ENCODE measurements around the gene PROC. TPM values are rescaled to one million over a fixed set of nuclear protein-coding genes. Genes with fewer than 3 reads are reported as not detected.
"Not testable (repeated sequence)": the region's sequence is repeated elsewhere in the genome, so short reads cannot be mapped to it uniquely, and the experiment has no call there.

Gene PROC
- total RNA-seq, 1 donor from 2014 or later = not detected

GRCh38 chr2:127449898-127450297 lies 31.7 kb downstream of the PROC start:
- intact Hi-C loops (cut with micrococcal nuclease) = no loop called here
- no peak for DNase-seq
- ATAC-seq = no peak

DNA sequence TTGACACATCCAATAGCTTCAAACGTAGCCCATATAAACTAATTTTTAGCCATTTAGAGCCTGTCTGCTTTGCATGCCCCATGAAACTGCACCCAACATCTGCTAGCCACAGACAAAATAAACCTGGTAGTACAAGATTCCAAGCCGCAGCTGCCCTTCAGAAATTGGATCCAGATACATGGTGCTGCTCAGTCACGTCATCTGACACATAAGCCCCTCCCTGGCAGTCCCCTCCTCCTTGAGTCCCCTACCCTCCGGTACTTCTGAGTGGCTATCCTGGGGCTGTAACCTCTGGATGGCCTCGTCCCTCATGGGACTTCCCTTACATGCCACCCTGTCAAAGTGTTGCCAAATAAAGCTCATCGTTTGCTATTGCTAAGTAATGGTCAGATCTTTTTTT lies 33.8 kb downstream of the PROC start:
- intact Hi-C loops (cut with micrococcal nuclease) = no loop called here
- ATAC-seq = no peak

DNA sequence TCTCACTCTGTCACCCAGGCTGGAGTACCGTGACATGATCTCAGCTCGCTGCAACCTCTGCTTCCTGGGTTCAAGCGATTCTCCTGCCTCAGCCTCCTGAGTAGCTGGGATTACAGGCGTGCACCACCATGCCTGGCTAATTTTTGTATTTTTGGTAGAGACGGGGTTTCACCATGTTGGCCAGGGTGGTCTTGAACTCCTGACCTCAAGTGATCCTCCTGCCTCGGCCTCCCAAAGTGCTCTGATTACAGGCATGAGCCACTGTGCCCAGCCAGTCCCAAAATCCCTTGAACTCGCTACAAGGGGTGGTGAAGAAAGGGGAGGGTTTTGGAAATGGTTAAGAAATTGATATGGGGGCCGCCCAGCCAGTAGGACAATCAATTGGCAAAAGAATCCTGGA lies 34.2 kb downstream of the PROC start:
- intact Hi-C loops (cut with micrococcal nuclease); ATAC-seq; DNase-seq: not testable (repeated sequence)

More for the DNA sequence above, 33.8 kb downstream of the PROC start:
- no peak for DNase-seq

DNA sequence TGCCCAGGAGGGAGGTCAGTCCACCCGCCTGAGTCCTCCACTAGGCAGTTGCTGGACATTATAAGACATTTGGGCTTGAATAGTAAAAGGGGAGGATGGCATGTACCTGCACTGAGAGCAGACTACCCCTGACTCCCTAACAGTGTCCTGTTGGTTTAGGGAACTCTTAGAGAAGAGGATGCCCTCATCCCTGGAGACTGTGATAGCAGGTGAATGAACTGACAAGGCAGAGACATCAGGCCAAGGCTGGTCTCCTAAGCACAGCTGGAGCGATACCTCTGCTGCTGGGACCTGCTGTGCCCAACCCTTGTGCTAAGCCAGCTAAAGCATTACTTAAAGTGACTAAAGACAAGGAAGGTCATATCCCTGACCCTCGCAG lies 34.8 kb downstream of the PROC start:
- ATAC-seq = no peak
- DNase-seq = no peak
- intact Hi-C loops (cut with micrococcal nuclease) = no loop called here

DNA sequence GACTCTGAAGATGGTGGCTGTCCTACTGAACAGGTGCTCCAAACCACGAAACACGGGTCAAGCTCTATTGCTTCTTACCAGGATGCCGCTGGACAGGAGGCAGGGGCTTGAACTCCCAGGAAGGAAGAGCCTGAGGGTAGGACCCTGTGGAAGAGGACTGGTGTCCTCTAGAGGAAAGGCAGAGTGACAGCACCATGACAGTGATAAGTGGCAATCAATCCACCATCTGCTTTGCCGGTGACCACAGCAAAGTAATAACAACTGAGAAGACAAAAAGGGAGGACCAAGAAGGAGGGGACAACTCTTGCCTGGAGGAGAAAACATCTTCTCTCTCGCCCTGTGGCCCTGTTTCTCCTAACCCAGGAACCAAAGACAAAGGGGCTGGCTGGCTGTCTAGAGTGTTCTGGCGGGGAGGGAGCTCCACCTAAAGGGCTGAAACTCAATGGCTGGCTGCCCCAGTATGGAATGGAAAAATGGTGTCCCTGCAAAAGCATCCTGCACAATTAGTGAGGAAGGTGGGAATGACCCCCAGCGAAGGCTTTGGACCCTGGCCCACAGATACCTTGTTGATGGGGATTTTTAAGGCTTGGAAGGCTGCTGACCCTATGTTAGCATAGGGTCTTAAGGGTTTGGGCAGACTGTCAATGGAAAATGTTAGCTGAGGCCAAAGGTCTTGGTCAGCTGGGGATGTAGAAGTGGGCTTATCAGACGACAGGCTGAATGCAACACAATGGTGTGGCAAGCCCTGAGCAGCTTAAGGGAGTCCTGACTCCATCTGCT lies 35.4 kb downstream of the PROC start:
- ATAC-seq (no peak), DNase-seq (no peak)
- intact Hi-C loops (cut with micrococcal nuclease) = no loop called here

- ATAC-seq = no peak
- DNase-seq = no peak
- intact Hi-C loops (cut with micrococcal nuclease) = no loop called here
Measured at GRCh38 chr2:127454595-127455565, 36.7 kb downstream of the PROC start.

GRCh38 chr2:127455566-127456493 lies 37.6 kb downstream of the PROC start:
- DNase-seq (no peak), ATAC-seq (no peak)
- intact Hi-C loops (cut with micrococcal nuclease) = no loop called here

DNA sequence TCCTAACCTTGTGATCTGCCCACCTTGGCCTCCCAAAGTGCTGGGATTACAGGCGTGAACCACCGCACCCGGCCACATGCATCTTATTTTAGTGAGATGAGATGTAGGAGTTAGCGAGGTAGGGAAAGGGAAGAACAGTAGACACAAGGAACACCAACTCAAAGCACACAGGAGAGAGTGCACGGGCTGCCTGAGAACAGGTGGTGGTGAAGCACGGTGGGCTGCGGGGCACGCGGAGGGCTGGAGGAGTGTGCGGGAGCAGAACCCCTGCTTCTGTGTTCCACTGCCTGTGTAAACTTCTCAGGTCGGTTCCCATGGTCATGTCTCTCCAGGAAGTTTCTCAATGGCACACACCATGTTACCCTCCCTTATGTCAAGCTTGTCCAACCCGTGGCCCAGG lies 38.7 kb downstream of the PROC start:
- intact Hi-C loops (cut with micrococcal nuclease) = no loop called here
- DNase-seq (no peak), ATAC-seq (no peak)

- intact Hi-C loops (cut with micrococcal nuclease) = no loop called here
- ATAC-seq (no peak), DNase-seq (no peak)
Measured at GRCh38 chr2:127462461-127462860, 44.2 kb downstream of the PROC start.

DNA sequence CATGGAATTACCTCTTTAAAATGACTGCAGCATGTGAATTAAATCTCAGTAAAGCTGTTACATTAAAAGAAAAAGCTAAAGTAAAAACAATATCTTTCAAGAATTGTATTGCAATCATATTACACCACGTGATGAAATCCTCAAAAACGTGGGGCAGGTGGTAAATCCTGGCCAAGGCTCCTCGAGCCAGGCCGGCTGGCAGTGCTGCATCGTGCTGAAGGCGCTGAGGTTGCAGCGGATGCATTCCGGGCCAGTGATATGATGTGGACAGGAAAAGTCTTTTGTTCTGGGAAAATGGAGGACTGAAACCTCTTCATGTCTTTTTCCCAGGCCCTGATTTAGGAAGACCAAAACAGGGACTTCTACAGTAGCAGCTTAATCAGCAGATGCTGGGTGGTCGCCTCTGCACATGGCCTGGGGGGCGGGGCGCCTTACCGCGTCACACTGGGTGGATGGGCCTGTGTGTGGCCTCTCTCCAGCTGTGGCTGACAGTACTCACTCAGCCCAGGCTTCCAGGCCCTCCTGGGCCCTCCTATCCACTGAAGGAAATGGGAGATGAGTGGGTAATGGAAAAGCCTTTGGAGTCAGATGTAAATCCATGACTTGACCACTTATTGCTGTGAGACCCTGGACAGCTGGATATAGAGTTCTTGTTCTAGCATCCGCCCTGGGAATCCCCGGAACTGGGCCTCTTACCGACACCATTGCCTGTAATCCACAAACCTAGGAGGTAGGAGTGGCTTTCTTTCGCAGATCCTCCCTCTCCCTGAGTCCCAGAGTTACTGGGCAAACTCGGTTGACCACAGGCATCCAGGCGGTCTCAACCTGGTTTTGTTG lies 45.1 kb downstream of the PROC start:
- DNase-seq = no peak
- intact Hi-C loops (cut with micrococcal nuclease) = no loop called here
- no peak for ATAC-seq

DNA sequence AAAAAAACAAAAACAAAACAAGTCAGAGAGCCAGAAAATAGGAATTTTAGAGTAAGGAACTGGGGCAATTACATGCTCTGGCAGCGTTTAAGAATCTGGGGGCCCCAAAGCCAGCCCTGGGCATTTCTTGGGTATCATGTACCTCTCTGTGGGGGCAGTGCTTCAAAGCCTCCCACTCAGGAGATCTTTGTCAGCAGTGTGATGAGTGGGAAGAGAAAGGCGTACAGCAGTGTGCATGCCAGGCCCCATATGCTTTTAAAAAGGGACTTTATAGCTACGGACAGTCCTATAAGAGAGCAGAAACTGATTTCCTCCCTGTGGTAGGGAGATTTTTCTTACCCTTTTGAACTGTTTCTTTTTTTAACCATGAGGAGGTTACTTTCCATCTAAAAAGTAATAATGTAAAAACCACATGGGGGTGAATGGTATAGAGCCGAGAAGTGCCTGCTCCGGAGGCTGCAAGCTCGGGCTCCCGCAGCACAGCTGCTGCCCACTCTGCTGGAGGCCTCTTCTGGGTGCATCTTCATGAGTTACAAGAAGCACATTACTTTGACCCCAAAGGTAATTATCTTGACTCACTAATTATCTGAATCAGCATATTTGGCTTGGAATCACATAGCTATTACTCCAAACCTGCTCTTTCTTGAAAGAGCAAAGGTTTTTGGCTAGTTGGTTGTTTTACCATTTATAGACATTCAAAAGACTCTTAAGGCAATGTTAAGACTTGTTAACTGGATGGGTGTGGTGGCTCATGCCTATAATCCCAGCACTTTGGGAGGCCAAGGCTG lies 46.4 kb downstream of the PROC start:
- DNase-seq (no peak), ATAC-seq (no peak)
- intact Hi-C loops (cut with micrococcal nuclease) = no loop called here

DNA sequence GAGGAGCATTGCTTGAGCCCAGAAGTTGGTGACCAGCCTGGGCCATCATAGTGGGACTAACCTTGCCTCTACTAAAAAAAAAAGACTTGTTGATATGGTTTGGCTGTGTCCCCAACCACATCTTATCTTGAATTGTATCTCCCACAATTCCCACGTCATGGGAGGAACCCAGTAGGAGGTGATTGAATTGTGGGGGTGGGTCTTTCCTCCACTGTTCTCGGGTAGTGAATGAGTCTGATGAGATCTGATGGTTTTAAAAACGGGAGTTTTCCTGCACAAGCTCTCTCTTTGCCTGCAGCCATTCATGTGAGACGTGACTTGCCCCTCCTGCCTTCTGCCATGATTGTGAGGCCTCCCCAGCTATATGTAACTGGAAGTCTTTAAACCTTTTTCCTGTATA lies 47.0 kb downstream of the PROC start:
- DNase-seq (no peak), ATAC-seq (no peak)
- intact Hi-C loops (cut with micrococcal nuclease) = no loop called here

GRCh38 chr2:127469051-127469450 lies 50.8 kb downstream of the PROC start:
- DNase-seq (no peak), ATAC-seq (no peak)
- intact Hi-C loops (cut with micrococcal nuclease) = no loop called here

DNA sequence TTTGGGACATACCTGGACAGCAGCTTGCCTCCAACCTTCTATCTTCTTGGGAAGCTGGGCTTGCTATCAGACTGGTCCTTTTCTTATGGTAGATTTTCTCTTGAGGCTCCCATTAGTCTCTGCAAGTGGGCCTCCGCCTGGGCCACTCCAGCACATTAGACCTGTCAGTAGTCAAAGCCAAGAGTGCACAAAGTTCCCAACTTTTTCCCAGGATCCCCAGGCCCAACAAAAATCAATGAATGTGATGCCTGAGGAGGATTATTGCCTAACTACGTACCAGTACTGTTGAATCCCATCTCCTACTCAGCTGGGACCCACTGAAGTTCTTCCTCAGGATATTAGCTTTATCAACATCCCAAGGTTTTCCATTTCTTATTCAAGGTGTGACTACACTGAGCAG lies 51.7 kb downstream of the PROC start:
- ATAC-seq (no peak), DNase-seq (no peak)
- intact Hi-C loops (cut with micrococcal nuclease) = no loop called here

DNA sequence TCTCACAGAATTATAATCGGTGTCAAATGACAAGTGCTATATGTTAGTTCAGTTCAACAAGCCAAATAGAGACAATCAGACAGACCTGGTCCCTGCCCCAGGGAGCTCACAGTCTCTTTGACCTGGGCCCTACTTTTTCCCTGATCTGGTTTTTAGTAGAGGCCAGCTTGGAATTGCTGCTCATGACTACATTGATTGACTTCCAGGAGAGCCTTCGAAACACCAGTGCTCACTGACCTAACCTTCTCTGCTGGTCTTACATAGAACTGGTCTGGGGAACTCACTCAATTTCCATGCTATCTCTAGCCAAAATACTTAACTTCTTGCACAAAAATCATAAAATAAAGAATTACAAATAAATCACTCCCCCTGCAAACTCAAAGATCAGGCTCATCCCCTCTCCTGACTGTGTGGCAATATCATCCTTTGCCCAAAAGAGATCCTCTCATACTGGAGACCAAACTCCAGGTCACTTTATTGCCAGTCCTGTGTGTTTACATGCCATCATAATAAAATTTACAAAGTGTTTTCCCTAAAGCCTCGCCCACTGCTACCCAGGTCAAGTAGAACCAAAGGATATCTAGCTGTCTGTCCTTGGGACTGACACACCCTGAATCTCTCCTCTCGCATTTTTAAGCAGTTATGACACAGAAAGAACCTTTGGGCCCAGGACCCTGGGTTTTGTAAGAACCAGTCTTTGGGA lies 53.2 kb downstream of the PROC start:
- DNase-seq (no peak), ATAC-seq (no peak)
- intact Hi-C loops (cut with micrococcal nuclease) = no loop called here

- DNase-seq (no peak), ATAC-seq (no peak)
- intact Hi-C loops (cut with micrococcal nuclease) = no loop called here
Measured at GRCh38 chr2:127472268-127472667, 54.0 kb downstream of the PROC start.

DNA sequence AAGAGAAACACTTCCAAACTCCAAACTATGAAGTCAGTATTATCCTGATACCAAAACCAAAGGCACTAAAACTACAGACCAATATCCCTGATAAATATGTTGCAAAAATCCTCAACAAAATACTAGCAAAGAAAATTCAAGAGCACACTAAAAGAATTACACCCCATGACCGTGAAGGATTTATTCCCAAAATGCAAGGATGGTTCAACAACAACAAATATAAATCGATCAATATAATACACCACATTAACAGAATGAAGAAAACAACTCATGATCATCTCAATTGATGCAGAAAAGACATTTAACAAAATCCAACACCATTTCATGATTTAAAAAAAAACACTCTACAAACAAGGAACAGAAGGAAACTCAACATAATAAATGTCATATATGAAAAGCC lies 57.6 kb downstream of the PROC start:
- intact Hi-C loops (cut with micrococcal nuclease) = loop anchor here (5.0 kb wide), 1 partner anchor 153 kb away; no protein-coding TSS in a partner anchor
- ATAC-seq (no peak), DNase-seq (no peak)

Measured in left ventricle myocardium superior (tissue), 1 donor.